WTC11 (cell line): ENCODE measurements around the gene GUF1. TPM values are rescaled to one million over a fixed set of nuclear protein-coding genes. Genes with fewer than 3 reads are reported as not detected.
A peak's percentile ranks its signal among the peaks of the same experiment; 100 is the strongest.

Source experiments
- AR ChIP-seq: fragments of 250-450 bp; sonication (Bioruptor Pico); IDR thresholded peaks from 2 replicates; pipeline ENCODE4 v1.9.0; 2021; ENCODE audit warnings: mild to moderate bottlenecking
- ATF1 ChIP-seq: sonication (generic); formaldehyde crosslinking; IDR thresholded peaks from 2 replicates; pipeline ENCODE4 v1.8.1; 2023; ENCODE audit warnings: mild to moderate bottlenecking, moderate library complexity, missing genetic modification reagents
- CREM ChIP-seq: sonication (generic); formaldehyde crosslinking; IDR thresholded peaks from 2 replicates; pipeline ENCODE4 v1.8.1; 2022; ENCODE audit warnings: mild to moderate bottlenecking, missing genetic modification reagents, moderate library complexity
- CTCF ChIP-seq: fragments of 200-600 bp; IDR thresholded peaks from 2 replicates; pipeline ENCODE4 v1.8.0; 2022; ENCODE audit warnings: antibody characterized with exemption
- E2F1 ChIP-seq: sonication (generic); formaldehyde crosslinking; IDR thresholded peaks from 2 replicates; pipeline ENCODE4 v1.8.0; 2022; ENCODE audit warnings: mild to moderate bottlenecking, missing genetic modification reagents
- E2F5 ChIP-seq: sonication (generic); formaldehyde crosslinking; IDR thresholded peaks from 2 replicates; pipeline ENCODE4 v1.8.1; 2022; ENCODE audit warnings: mild to moderate bottlenecking, moderate library complexity, missing genetic modification reagents
- ELF4 ChIP-seq: sonication (generic); formaldehyde crosslinking; IDR thresholded peaks from 2 replicates; pipeline ENCODE4 v1.8.1; 2022; ENCODE audit warnings: low read depth, mild to moderate bottlenecking, moderate library complexity, missing genetic modification reagents
- FOXP4 ChIP-seq: sonication (generic); formaldehyde crosslinking; IDR thresholded peaks from 2 replicates; pipeline ENCODE4 v1.8.0; 2022; ENCODE audit warnings: mild to moderate bottlenecking, missing genetic modification reagents
- GRHL2 ChIP-seq: fragments of 250-450 bp; sonication (Bioruptor Pico); IDR thresholded peaks from 2 replicates; pipeline ENCODE4 v1.8.0; 2022; ENCODE audit warnings: mild to moderate bottlenecking, moderate library complexity; ENCODE audit not compliant: insufficient replicate concordance, severe bottlenecking
- JUN ChIP-seq: sonication (generic); formaldehyde crosslinking; IDR thresholded peaks from 2 replicates; pipeline ENCODE4 v1.8.0; 2023; ENCODE audit warnings: mild to moderate bottlenecking, missing genetic modification reagents
- KAT7 ChIP-seq: sonication (generic); formaldehyde crosslinking; IDR thresholded peaks from 2 replicates; pipeline ENCODE4 v1.8.1; 2023; ENCODE audit warnings: missing genetic modification reagents, mild to moderate bottlenecking, borderline replicate concordance
- NFATC4 ChIP-seq: fragments of 250-450 bp; sonication (Bioruptor Pico); IDR thresholded peaks from 2 replicates; pipeline ENCODE4 v1.9.0; 2021; ENCODE audit warnings: mild to moderate bottlenecking
- NFYB ChIP-seq: sonication (generic); formaldehyde crosslinking; conservative IDR thresholded peaks from 2 replicates; pipeline ENCODE4 v1.8.0; 2022; ENCODE audit warnings: low read depth, missing genetic modification reagents
- ZNF121 ChIP-seq: sonication (generic); formaldehyde crosslinking; IDR thresholded peaks from 2 replicates; pipeline ENCODE4 v1.8.0; 2023; ENCODE audit warnings: missing genetic modification reagents
- ZNF416 ChIP-seq: fragments of 250-450 bp; sonication (Bioruptor Pico); IDR thresholded peaks from 2 replicates; pipeline ENCODE4 v1.9.0; 2021; ENCODE audit warnings: mild to moderate bottlenecking, inconsistent platforms
- ZNF423 ChIP-seq: fragments of 250-450 bp; sonication (Bioruptor Pico); IDR thresholded peaks from 2 replicates; pipeline ENCODE4 v2.1.2; 2022; ENCODE audit warnings: mild to moderate bottlenecking, moderate library complexity
- ZNF532 ChIP-seq: fragments of 250-450 bp; sonication (Bioruptor Pico); IDR thresholded peaks from 2 replicates; pipeline ENCODE4 v1.9.0; 2021; ENCODE audit warnings: mild to moderate bottlenecking, borderline replicate concordance
- total RNA-seq: library from RNA; stranded (reverse); gene quantifications from 3 replicates; pipeline ENCODE4 v1.2.3, GENCODE V29; 2021

Gene GUF1
- total RNA-seq, 1 experiment from 2014 or later = 37.6 TPM

GRCh38 chr4:44678094-44679041 is at the start of gene GUF1 (continued):
- no peak for TF ChIP-seq AR
- no peak for TF ChIP-seq ZNF532 (CRISPR knock-in tag)
- no peak for TF ChIP-seq NFATC4 (CRISPR knock-in tag)
- TF ChIP-seq JUN (CRISPR knock-in tag) = no peak
- TF ChIP-seq ZNF423 (CRISPR knock-in tag) = 0 out of 2 replicates have a peak, but pooled peaks have one; percentile 33
- no peak for TF ChIP-seq ZNF416 (CRISPR knock-in tag)
- TF ChIP-seq KAT7 (CRISPR knock-in tag) = no peak
- TF ChIP-seq NFYB = no peak
- TF ChIP-seq FOXP4 = no peak
- TF ChIP-seq ELF4 (CRISPR knock-in tag) = no peak
- no peak; the same call in 1 of the 2 replicates for TF ChIP-seq E2F5
- TF ChIP-seq E2F1 (CRISPR knock-in tag) = 0 out of 2 replicates have a peak, but pooled peaks have one; percentile 17
- TF ChIP-seq ATF1 (CRISPR knock-in tag) = no peak
- no peak for TF ChIP-seq CTCF
- TF ChIP-seq CREM (CRISPR knock-in tag) = peak; percentile 94
- no peak for TF ChIP-seq GRHL2 (CRISPR knock-in tag)
- no peak for TF ChIP-seq ZNF121 (CRISPR knock-in tag)
